Fibroblast of villous mesenchyme (primary cell): Measurements from ENCODE around the gene ZNF488. TPM values are rescaled to one million over a fixed set of nuclear protein-coding genes. Genes with fewer than 3 reads are reported as not detected.

Source experiments
- DNase-seq: peaks from one replicate; pipeline ENCODE4 v3.0.0-alpha.2; 2010; ENCODE audit warnings: low read depth
- H3K4me3 ChIP-seq: 2 replicates; pipeline ENCODE4 v1.5.1; 2011; ENCODE audit warnings: low read depth, mild to moderate bottlenecking, low read length
- CTCF ChIP-seq: IDR thresholded peaks from 2 replicates; pipeline ENCODE4 v1.5.1; 2012; ENCODE audit warnings: low read depth, mild to moderate bottlenecking, low read length; ENCODE audit not compliant: insufficient read depth
- total RNA-seq: library from RNA; depleted of rRNA; stranded (reverse); fragments of >200 nt; gene quantifications from 2 replicates; pipeline ENCODE4 v1.2.3, GENCODE V29; 2012

The ZNF488 gene
- total RNA-seq, 1 donor = under 0.01 TPM

GRCh38 chr10:47360419-47361040 is 23.6 kb downstream of the ZNF488 start:
- no peak for DNase-seq
- TF ChIP-seq CTCF = no peak
- no peak overlapping the region for H3K4me3 ChIP-seq

- no peak overlapping the region for H3K4me3 ChIP-seq
- TF ChIP-seq CTCF = no peak
- no peak for DNase-seq
These were observed 24.3 kb downstream of the ZNF488 start for GRCh38 chr10:47359626-47360418.

- DNase-seq = no peak
- TF ChIP-seq CTCF = no peak
- H3K4me3 ChIP-seq = no peak overlapping the region
These were observed 25.0 kb downstream of the ZNF488 start for GRCh38 chr10:47359101-47359500.

GRCh38 chr10:47358457-47358856 is 25.6 kb downstream of the ZNF488 start:
- no peak for DNase-seq
- TF ChIP-seq CTCF = no peak

GRCh38 chr10:47357911-47358310 is 26.2 kb downstream of the ZNF488 start:
- DNase-seq = no peak
- no peak for TF ChIP-seq CTCF
- no peak overlapping the region for H3K4me3 ChIP-seq

More at GRCh38 chr10:47358457-47358856, 25.6 kb downstream of the ZNF488 start:
- no peak overlapping the region for H3K4me3 ChIP-seq

GRCh38 chr10:47357131-47357582 is 26.9 kb downstream of the ZNF488 start:
- DNase-seq = no peak
- no peak for TF ChIP-seq CTCF
- H3K4me3 ChIP-seq = no peak overlapping the region
